Activated B cell treated with CpG ODN at 0.5 μM for 24 hours (primary cell): ENCODE data around the gene CERS6. TPM values are rescaled to one million over a fixed set of nuclear protein-coding genes. Genes with fewer than 3 reads are reported as not detected.

Experiments
- ATAC-seq: fragments of 200-7000 bp; cut with Tn5 transposase; one replicate; pipeline ENCODE4 v1.10.0; 2021; ENCODE audit warnings: low read depth, mild to moderate bottlenecking, moderate library complexity
- CTCF ChIA-PET: fragments of 350-600 bp; sonication (Branson Sonifier 250); formaldehyde crosslinking; loops from one replicate; lab custom pipeline; 2021; ENCODE audit warnings: antibody characterized with exemption; lab: Charles Lee
- POLR2A ChIA-PET: fragments of 350-600 bp; sonication (Branson Sonifier 250); formaldehyde crosslinking; loops from one replicate; lab custom pipeline; 2021; ENCODE audit warnings: antibody characterized with exemption; lab: Charles Lee
- DNase-seq: peaks from one replicate; pipeline ENCODE4 v3.0.0; 2022
- H3K27ac Mint-ChIP-seq: one replicate; pipeline ENCODE4 v1.8.0; 2020; ENCODE audit warnings: mixed read lengths
- H3K27me3 Mint-ChIP-seq: one replicate; pipeline ENCODE4 v1.8.0; 2021; ENCODE audit warnings: mixed read lengths
- H3K36me3 Mint-ChIP-seq: one replicate; pipeline ENCODE4 v1.8.0; 2021; ENCODE audit warnings: low read depth, mixed read lengths
- H3K4me1 Mint-ChIP-seq: one replicate; pipeline ENCODE4 v1.8.0; 2021; ENCODE audit warnings: mixed read lengths
- H3K4me3 Mint-ChIP-seq: one replicate; pipeline ENCODE4 v1.8.0; 2020; ENCODE audit warnings: mild to moderate bottlenecking, mixed read lengths
- H3K9me3 Mint-ChIP-seq: one replicate; pipeline ENCODE4 v1.8.0; 2020; ENCODE audit warnings: mixed read lengths
- CTCF ChIP-seq: fragments of 200-600 bp; IDR thresholded peaks from one replicate; pipeline ENCODE4 v1.8.0; 2022; ENCODE audit warnings: antibody characterized with exemption, mild to moderate bottlenecking
- intact Hi-C: fragments of 100-400 bp; cut with micrococcal nuclease; formaldehyde crosslinking; loops from one replicate; pipeline ENCODE4 v1.15.1; 2024
- total RNA-seq: library from RNA; stranded (reverse); gene quantifications from 2 replicates; pipeline ENCODE4 v1.2.3, GENCODE V29; 2022

The CERS6 gene
- total RNA-seq, 1 donor from 2014 or later: 5.3 TPM

GRCh38 chr2:168684921-168685599 lies 229.0 kb downstream of the CERS6 start:
- DNase-seq (no peak), ATAC-seq (no peak)
- Mint-ChIP-seq H3K9me3 (no peaks in the 10 kb centered on the region), H3K4me1 (no peaks in the 10 kb centered on the region), H3K27ac (no peak overlapping the region), H3K27me3 (no peaks in the 10 kb centered on the region), H3K36me3 (no peaks in the 10 kb centered on the region), H3K4me3 (no peak overlapping the region)
- CTCF ChIA-PET: interaction anchor here (5.2 kb wide), 1 partner anchor 339 kb away, joined by 85 read pairs; no protein-coding TSS in a partner anchor
- TF ChIP-seq CTCF: no peak
- intact Hi-C loops: loop anchor here (5.0 kb wide), 1 partner anchor 243 kb away; no protein-coding TSS in a partner anchor
- POLR2A ChIA-PET: no interaction called here

GRCh38 chr2:168685600-168686451 lies 229.8 kb downstream of the CERS6 start:
- Mint-ChIP-seq H3K36me3 (no peaks in the 10 kb centered on the region), H3K9me3 (no peaks in the 10 kb centered on the region), H3K4me3 (no peak overlapping the region), H3K4me1 (no peaks in the 10 kb centered on the region), H3K27me3 (no peaks in the 10 kb centered on the region), H3K27ac (no peak overlapping the region)
- ATAC-seq (no peak), DNase-seq (no peak)
- ChIA-PET CTCF (interaction anchor here (0.7 to 5.2 kb wide), 7 partner anchors 74 to 565 kb away, joined by 3 to 85 read pairs (median 5); no protein-coding TSS in a partner anchor), POLR2A (no interaction called here)
- no peak for TF ChIP-seq CTCF
- intact Hi-C loops: loop anchor here (5.0 kb wide), 1 partner anchor 244 kb away; no protein-coding TSS in a partner anchor

- ChIA-PET POLR2A (no interaction called here), CTCF (interaction anchor here (0.7 to 5.2 kb wide), 13 partner anchors 33 to 566 kb away, joined by 3 to 85 read pairs (median 3); no protein-coding TSS in a partner anchor)
- H3K27me3 Mint-ChIP-seq: no peaks in the 10 kb centered on the region
- ATAC-seq (no peak), DNase-seq (no peak)
- no peak overlapping the region for H3K4me3 Mint-ChIP-seq
- H3K4me1 Mint-ChIP-seq: no peaks in the 10 kb centered on the region
- no peaks in the 10 kb centered on the region for H3K9me3 Mint-ChIP-seq
- H3K27ac Mint-ChIP-seq: no peak overlapping the region
- intact Hi-C loops: loop anchor here (1.0 to 5.0 kb wide), 3 partner anchors 244 to 550 kb away; no protein-coding TSS in a partner anchor
- peaks cover 4% of the 10 kb centered on the region for H3K36me3 Mint-ChIP-seq
- TF ChIP-seq CTCF: no peak
These were observed 230.6 kb downstream of the CERS6 start for GRCh38 chr2:168686452-168687191.

GRCh38 chr2:168687314-168687713 lies 231.2 kb downstream of the CERS6 start:
- DNase-seq (no peak), ATAC-seq (no peak)
- no peak for TF ChIP-seq CTCF
- H3K27me3 Mint-ChIP-seq: no peaks in the 10 kb centered on the region
- intact Hi-C loops: loop anchor here (1.0 to 5.0 kb wide), 3 partner anchors 245 to 551 kb away; no protein-coding TSS in a partner anchor
- no peak overlapping the region for H3K4me3 Mint-ChIP-seq
- no peaks in the 10 kb centered on the region for H3K4me1 Mint-ChIP-seq
- no peak overlapping the region for H3K27ac Mint-ChIP-seq
- H3K9me3 Mint-ChIP-seq: no peaks in the 10 kb centered on the region
- H3K36me3 Mint-ChIP-seq: peaks cover 8% of the 10 kb centered on the region
- CTCF ChIA-PET: interaction anchor here (1.0 to 5.2 kb wide), 12 partner anchors 33 to 567 kb away, joined by 3 to 85 read pairs (median 4); no protein-coding TSS in a partner anchor
- POLR2A ChIA-PET: no interaction called here
